CD4-positive, alpha-beta memory T cell (primary cell): ENCODE data around the gene ANKS6. TPM values are rescaled to one million over a fixed set of nuclear protein-coding genes. Genes with fewer than 3 reads are reported as not detected.
A peak's percentile ranks its signal among the peaks of the same experiment; 100 is the strongest.

Experiments used
- CTCF ChIA-PET: fragments of 350-600 bp; sonication (Branson Sonifier 250); formaldehyde crosslinking; loops from one replicate; lab custom pipeline; 2021; ENCODE audit warnings: inconsistent platforms; ENCODE audit not compliant: partially characterized antibody; lab: Charles Lee
- POLR2A ChIA-PET: fragments of 350-600 bp; sonication (Branson Sonifier 250); formaldehyde crosslinking; loops from one replicate; lab custom pipeline; 2021; ENCODE audit not compliant: partially characterized antibody; lab: Charles Lee
- DNase-seq, 5 donors: peaks; one replicate each; pipeline versions ENCODE4 v3.0.0 to v3.0.0-alpha.2; 2020 to 2022; ENCODE audit warnings: mixed read lengths in 1 of 5
- H3K27ac ChIP-seq: one replicate; pipeline ENCODE4 v1.7.0; 2013; ENCODE audit warnings: low read depth, low read length
- H3K27me3 ChIP-seq: 2 replicates; pipeline ENCODE4 v1.7.0; 2013; ENCODE audit warnings: mild to moderate bottlenecking, low read length, moderate library complexity; ENCODE audit not compliant: insufficient read depth
- H3K36me3 ChIP-seq: 2 replicates; pipeline ENCODE4 v1.7.0; 2013; ENCODE audit warnings: mild to moderate bottlenecking, low read length, moderate library complexity; ENCODE audit not compliant: insufficient read depth
- H3K4me1 ChIP-seq: 2 replicates; pipeline ENCODE4 v1.7.0; 2013; ENCODE audit warnings: mild to moderate bottlenecking, low read length, moderate library complexity; ENCODE audit not compliant: insufficient read depth
- H3K4me3 ChIP-seq, 2 donors: one replicate each; pipeline ENCODE4 v1.7.0; 2013; ENCODE audit warnings: low read length in 2 of 2, mild to moderate bottlenecking in 1 of 2
- H3K9me3 ChIP-seq, 2 donors: one replicate each; pipeline ENCODE4 v1.7.0; 2013; ENCODE audit warnings: low read length in 2 of 2, control low read depth in 1 of 2; ENCODE audit not compliant: control insufficient read depth in 1 of 2
- H3K27ac Mint-ChIP-seq, 7 donors: one replicate each; pipeline ENCODE4 v1.8.0; 2020 to 2021; ENCODE audit warnings: mixed read lengths in 7 of 7, mild to moderate bottlenecking in 6 of 7, inconsistent platforms in 3 of 7, moderate library complexity in 3 of 7
- H3K27me3 Mint-ChIP-seq, 2 donors: one replicate each; pipeline ENCODE4 v1.8.0; 2020 to 2021; ENCODE audit warnings: mixed read lengths in 2 of 2
- H3K36me3 Mint-ChIP-seq, 2 donors: one replicate each; pipeline ENCODE4 v1.8.0; 2020 to 2021; ENCODE audit warnings: mixed read lengths in 2 of 2, inconsistent platforms in 1 of 2, mild to moderate bottlenecking in 1 of 2
- H3K4me1 Mint-ChIP-seq, 4 donors: one replicate each; pipeline ENCODE4 v1.8.0; 2020 to 2021; ENCODE audit warnings: mixed read lengths in 4 of 4, mild to moderate bottlenecking in 1 of 4
- H3K4me3 Mint-ChIP-seq, 8 donors: one replicate each; pipeline ENCODE4 v1.8.0; 2020 to 2021; ENCODE audit warnings: mixed read lengths in 8 of 8, mild to moderate bottlenecking in 7 of 8, moderate library complexity in 6 of 8, inconsistent platforms in 3 of 8
- H3K9me3 Mint-ChIP-seq, 8 donors: one replicate each; pipeline ENCODE4 v1.8.0; 2020 to 2021; ENCODE audit warnings: mixed read lengths in 8 of 8, mild to moderate bottlenecking in 5 of 8, inconsistent platforms in 3 of 8, moderate library complexity in 1 of 8
- intact Hi-C: fragments of 100-400 bp; cut with micrococcal nuclease; formaldehyde crosslinking; loops from one replicate; pipeline ENCODE4 v1.15.1; 2023
- polyA plus RNA-seq, 2 donors: library from polyadenylated mRNA; unstranded; fragments of 300-500 nt; fragmentation: Illumina TruSeq; gene quantifications; one replicate each; pipeline ENCODE4 v1.2.3, GENCODE V29; 2021
- total RNA-seq, 2 experiments: library from RNA; stranded (reverse); gene quantifications; one replicate each; pipeline ENCODE4 v1.2.3, GENCODE V29; 2021

ANKS6 gene
- total and polyA plus RNA-seq, 4 experiments from 2014 or later = 2.5 to 12.2 (median 9.6) TPM

GRCh38 chr9:98794802-98795201 is 1.6 kb downstream of the ANKS6 start:
- peak overlapping the region; percentile 11 to 83 (median 53) for H3K4me3 Mint-ChIP-seq
- Histone ChIP-seq H3K27me3 (no peaks in the 10 kb centered on the region), H3K36me3 (no peaks in the 10 kb centered on the region), H3K9me3 (no peaks in the 10 kb centered on the region), H3K4me3 (no peak overlapping the region), H3K4me1 (peaks cover 23% of the 10 kb centered on the region), H3K27ac (no peak overlapping the region)
- DNase-seq = no peak
- H3K36me3 Mint-ChIP-seq = peaks cover 0 to 2% of the 10 kb centered on the region in 2 donors
- ChIA-PET POLR2A (interaction anchor here (3.5 kb wide), 1 partner anchor 13 kb away, joined by 23 read pairs; the partner anchor contains the start of gene GALNT12), CTCF (interaction anchor here (1.5 kb wide), 1 partner anchor 9 kb away, joined by 4 read pairs; no protein-coding TSS in a partner anchor)
- intact Hi-C loops = loop anchor here (5.0 to 10.0 kb wide), 3 partner anchors 1027 to 1640 kb away; partner anchors contain the start of genes NR4A3 and XPA
- no peaks in the 10 kb centered on the region for H3K27me3 Mint-ChIP-seq
- H3K4me1 Mint-ChIP-seq = peaks cover 26 to 48% (median 36%) of the 10 kb centered on the region in 4 donors
- H3K27ac Mint-ChIP-seq = peak overlapping the region in 3 of 7 donors; percentile 19 to 36 (median 36)
- peaks cover 0 to 13% (median 8%) of the 10 kb centered on the region in 8 donors for H3K9me3 Mint-ChIP-seq

- ChIA-PET CTCF (interaction anchor here (0.8 to 3.9 kb wide), 2 partner anchors 18 to 21 kb away, joined by 3 to 18 read pairs; no protein-coding TSS in a partner anchor), POLR2A (no interaction called here)
- no peak for DNase-seq
- Histone ChIP-seq H3K27me3 (no peaks in the 10 kb centered on the region), H3K36me3 (no peaks in the 10 kb centered on the region), H3K9me3 (no peaks in the 10 kb centered on the region), H3K4me1 (peaks cover 23% of the 10 kb centered on the region), H3K27ac (no peak overlapping the region), H3K4me3 (no peak overlapping the region)
- H3K36me3 Mint-ChIP-seq = peaks cover 2 to 4% of the 10 kb centered on the region in 2 donors
- no peaks in the 10 kb centered on the region for H3K27me3 Mint-ChIP-seq
- H3K27ac Mint-ChIP-seq = no peak overlapping the region
- intact Hi-C loops = loop anchor here (10.0 kb wide), 2 partner anchors 1098 to 1642 kb away; partner anchors contain the start of gene XPA
- peaks cover 0 to 4% (median 0%) of the 10 kb centered on the region in 8 donors for H3K9me3 Mint-ChIP-seq
- no peak overlapping the region for H3K4me3 Mint-ChIP-seq
- peaks cover 26 to 46% (median 36%) of the 10 kb centered on the region in 4 donors for H3K4me1 Mint-ChIP-seq
These were observed 3.3 kb downstream of the ANKS6 start for GRCh38 chr9:98793031-98793430.

DNA sequence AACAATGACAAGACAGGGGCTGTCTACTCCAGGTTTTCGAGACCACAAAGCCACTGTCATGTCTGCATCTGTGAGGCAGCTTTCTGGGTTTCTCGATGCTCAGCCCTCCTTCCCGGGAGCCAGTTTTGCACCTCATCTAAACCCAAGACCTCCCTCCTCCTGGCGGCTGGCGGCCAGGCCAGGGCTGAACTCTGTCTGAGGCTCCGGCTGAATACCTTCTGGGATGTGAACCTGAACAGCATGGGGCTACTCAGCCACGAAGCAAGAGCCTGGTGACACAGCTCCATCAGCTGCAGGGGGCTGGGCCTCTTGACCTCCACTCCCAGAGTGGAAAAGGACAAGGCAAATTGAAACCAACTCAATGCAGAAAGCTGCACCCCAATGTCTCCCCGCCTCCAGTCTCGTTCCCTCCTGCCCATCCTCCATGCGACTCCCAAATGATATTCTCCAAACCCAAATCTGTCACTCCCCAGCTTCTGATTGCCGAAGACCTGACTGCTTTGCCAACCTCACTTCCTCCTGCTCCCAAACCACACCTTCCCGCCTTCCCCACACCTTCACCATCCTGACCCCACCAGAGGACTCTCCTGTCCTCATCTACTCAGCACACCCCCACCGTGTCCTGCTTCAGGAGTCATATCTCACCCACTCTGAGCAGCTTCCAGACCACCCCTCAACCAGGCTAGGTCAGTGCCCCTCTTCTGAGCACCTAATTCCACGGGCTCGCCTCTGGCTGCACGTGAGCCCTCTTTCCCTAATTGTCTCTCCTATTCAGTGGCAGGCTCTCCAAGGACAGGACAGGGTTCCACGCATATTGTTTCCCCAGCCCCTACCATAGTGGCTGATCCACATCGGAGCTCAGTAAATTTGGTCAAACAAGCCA is 4.5 kb downstream of the ANKS6 start:
- peaks cover 19% of the 10 kb centered on the region for H3K4me1 ChIP-seq
- no peak for DNase-seq
- H3K36me3 Mint-ChIP-seq = peaks cover 2 to 4% of the 10 kb centered on the region in 2 donors
- intact Hi-C loops = loop anchor here (10.0 kb wide), 2 partner anchors 1097 to 1643 kb away; partner anchors contain the start of gene XPA
- H3K36me3 ChIP-seq = no peaks in the 10 kb centered on the region
- no peak overlapping the region for H3K4me3 ChIP-seq
- POLR2A ChIA-PET = no interaction called here
- no peak overlapping the region for H3K4me3 Mint-ChIP-seq
- H3K27me3 ChIP-seq = no peaks in the 10 kb centered on the region
- CTCF ChIA-PET = interaction anchor here (0.9 to 3.9 kb wide), 5 partner anchors 15 to 477 kb away, joined by 3 to 18 read pairs (median 3); partner anchors contain the start of gene GALNT12
- no peak overlapping the region for H3K27ac ChIP-seq
- no peaks in the 10 kb centered on the region for H3K9me3 Mint-ChIP-seq
- peaks cover 23 to 35% (median 29%) of the 10 kb centered on the region in 4 donors for H3K4me1 Mint-ChIP-seq
- H3K27me3 Mint-ChIP-seq = no peaks in the 10 kb centered on the region
- H3K9me3 ChIP-seq = no peaks in the 10 kb centered on the region
- H3K27ac Mint-ChIP-seq = peak overlapping the region in 2 of 7 donors; percentile 74 to 80

DNA sequence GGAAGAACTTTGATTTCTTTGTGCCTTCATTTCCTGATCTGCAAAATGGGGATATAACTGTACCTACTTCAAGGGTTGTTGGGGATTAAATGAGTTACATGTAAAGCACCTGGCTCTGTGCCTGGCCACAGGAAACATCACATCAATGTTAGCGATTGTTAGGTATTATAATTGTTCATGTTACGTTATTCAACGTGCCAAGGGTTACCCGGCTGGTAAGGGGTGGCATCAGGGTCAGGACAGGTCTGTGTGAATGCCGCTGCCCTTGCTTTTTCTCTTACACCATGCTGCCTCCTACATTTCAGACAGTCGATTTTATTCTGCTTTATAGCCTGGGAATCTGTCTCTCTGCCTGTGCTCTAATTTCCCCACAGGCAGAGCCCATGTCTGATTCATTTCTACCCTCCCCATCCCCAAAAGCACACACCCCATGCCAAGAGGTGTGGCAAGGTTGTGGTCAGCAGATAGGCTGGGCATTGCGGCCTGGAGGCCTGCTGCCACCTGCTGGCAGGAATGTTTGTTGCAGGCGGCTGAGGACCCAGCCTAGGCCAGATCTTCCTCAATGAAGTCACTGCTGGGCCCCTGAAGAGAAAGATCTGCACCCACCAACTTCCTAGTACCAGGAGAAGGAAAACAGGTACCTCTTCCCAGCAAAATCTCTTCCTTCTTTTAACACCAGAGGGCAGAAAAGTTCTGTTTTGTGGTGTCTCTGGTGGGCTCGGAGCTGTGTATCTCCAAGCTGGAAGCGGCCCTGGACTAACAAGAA is 5.3 kb downstream of the ANKS6 start:
- ChIA-PET POLR2A (no interaction called here), CTCF (interaction anchor here (0.9 to 3.9 kb wide), 5 partner anchors 16 to 476 kb away, joined by 3 to 18 read pairs (median 3); partner anchors contain the start of gene GALNT12)
- Mint-ChIP-seq H3K27me3 (no peaks in the 10 kb centered on the region), H3K4me1 (peaks cover 23 to 34% (median 28%) of the 10 kb centered on the region in 4 donors), H3K36me3 (peaks cover 2 to 4% of the 10 kb centered on the region in 2 donors), H3K9me3 (no peaks in the 10 kb centered on the region), H3K4me3 (no peak overlapping the region), H3K27ac (no peak overlapping the region)
- no peaks in the 10 kb centered on the region for H3K27me3 ChIP-seq
- H3K36me3 ChIP-seq = no peaks in the 10 kb centered on the region
- no peak overlapping the region for H3K4me3 ChIP-seq
- DNase-seq = peak in 4 of 5 donors; percentile 40 to 45 (median 42)
- no peaks in the 10 kb centered on the region for H3K9me3 ChIP-seq
- H3K4me1 ChIP-seq = peaks cover 16% of the 10 kb centered on the region
- intact Hi-C loops = loop anchor here (10.0 kb wide), 2 partner anchors 1096 to 1644 kb away; partner anchors contain the start of gene XPA
- no peak overlapping the region for H3K27ac ChIP-seq

GRCh38 chr9:98790134-98790841 is 6.1 kb downstream of the ANKS6 start:
- no peak overlapping the region for H3K4me3 ChIP-seq
- POLR2A ChIA-PET = no interaction called here
- no peaks in the 10 kb centered on the region for H3K9me3 ChIP-seq
- CTCF ChIA-PET = interaction anchor here (3.9 kb wide), 1 partner anchor 15 kb away, joined by 18 read pairs; no protein-coding TSS in a partner anchor
- Mint-ChIP-seq H3K4me1 (peaks cover 18 to 28% (median 23%) of the 10 kb centered on the region in 4 donors), H3K4me3 (no peak overlapping the region), H3K27ac (no peak overlapping the region), H3K9me3 (no peaks in the 10 kb centered on the region), H3K36me3 (peaks cover 2 to 8% of the 10 kb centered on the region in 2 donors), H3K27me3 (no peaks in the 10 kb centered on the region)
- H3K27ac ChIP-seq = no peak overlapping the region
- intact Hi-C loops = loop anchor here (10.0 kb wide), 2 partner anchors 1095 to 1645 kb away; partner anchors contain the start of gene XPA
- H3K4me1 ChIP-seq = peaks cover 11% of the 10 kb centered on the region
- no peak for DNase-seq
- H3K36me3 ChIP-seq = no peaks in the 10 kb centered on the region
- H3K27me3 ChIP-seq = no peaks in the 10 kb centered on the region

DNA sequence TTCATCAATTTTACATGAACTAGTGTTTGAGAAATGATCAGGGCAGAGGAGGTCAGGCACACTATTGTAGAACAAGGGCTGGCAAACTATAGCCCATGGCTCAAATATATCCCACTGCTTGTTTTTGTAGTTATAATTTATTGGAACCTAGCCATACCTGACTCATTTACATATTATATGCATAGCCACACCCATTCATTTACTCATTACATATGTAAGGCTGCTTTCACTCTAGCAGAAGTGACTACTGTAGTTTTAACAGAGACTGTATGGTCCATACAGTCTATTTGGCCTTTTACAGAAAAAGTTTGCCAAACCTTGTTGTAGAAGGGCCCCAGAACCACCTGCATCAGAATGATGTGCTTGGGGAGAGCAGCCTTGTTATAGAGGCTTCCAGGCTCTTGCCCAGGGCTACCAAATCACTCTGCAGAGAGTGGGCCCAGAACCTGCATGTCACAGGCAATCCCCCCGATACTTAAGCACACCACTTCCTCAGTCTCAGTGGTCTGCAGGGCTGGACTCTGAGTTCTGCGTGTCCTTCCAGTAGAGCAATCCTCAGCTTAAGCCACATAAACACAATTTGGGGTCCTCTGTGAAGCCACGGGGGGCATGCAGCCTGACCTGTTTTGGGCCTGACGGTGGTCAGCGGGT is 6.7 kb downstream of the ANKS6 start:
- Histone ChIP-seq H3K4me1 (peaks cover 7% of the 10 kb centered on the region), H3K27me3 (no peaks in the 10 kb centered on the region), H3K36me3 (no peaks in the 10 kb centered on the region), H3K9me3 (no peaks in the 10 kb centered on the region), H3K27ac (no peak overlapping the region), H3K4me3 (no peak overlapping the region)
- POLR2A ChIA-PET = no interaction called here
- Mint-ChIP-seq H3K9me3 (no peaks in the 10 kb centered on the region), H3K4me1 (peaks cover 13 to 21% (median 16%) of the 10 kb centered on the region in 4 donors), H3K4me3 (no peak overlapping the region), H3K27me3 (no peaks in the 10 kb centered on the region), H3K36me3 (peaks cover 2 to 8% of the 10 kb centered on the region in 2 donors), H3K27ac (no peak overlapping the region)
- DNase-seq = no peak
- CTCF ChIA-PET = interaction anchor here (3.9 kb wide), 1 partner anchor 15 kb away, joined by 18 read pairs; no protein-coding TSS in a partner anchor
- intact Hi-C loops = loop anchor here (10.0 kb wide), 2 partner anchors 1095 to 1645 kb away; partner anchors contain the start of gene XPA
